Stimulated activated CD4-positive, alpha-beta T cell treated with anti-CD3 and anti-CD28 coated beads, Interleukin-1b, Interleukin-23, amount 100 ng/mL, for 24 hours (primary cell): Measurements from ENCODE around the gene HIVEP3.

ENCODE experiments used
- DNase-seq, 4 experiments: peaks; one replicate each; pipeline ENCODE4 v3.0.0-alpha.2; 2020; ENCODE audit warnings: low read depth in 4 of 4, low spot score in 1 of 4

The HIVEP3 gene

GRCh38 chr1:41816061-41816460 lies 102.7 kb downstream of the HIVEP3 start:
- DNase-seq: no peak

GRCh38 chr1:41813755-41814745 lies 104.7 kb downstream of the HIVEP3 start:
- DNase-seq: no peak

DNA sequence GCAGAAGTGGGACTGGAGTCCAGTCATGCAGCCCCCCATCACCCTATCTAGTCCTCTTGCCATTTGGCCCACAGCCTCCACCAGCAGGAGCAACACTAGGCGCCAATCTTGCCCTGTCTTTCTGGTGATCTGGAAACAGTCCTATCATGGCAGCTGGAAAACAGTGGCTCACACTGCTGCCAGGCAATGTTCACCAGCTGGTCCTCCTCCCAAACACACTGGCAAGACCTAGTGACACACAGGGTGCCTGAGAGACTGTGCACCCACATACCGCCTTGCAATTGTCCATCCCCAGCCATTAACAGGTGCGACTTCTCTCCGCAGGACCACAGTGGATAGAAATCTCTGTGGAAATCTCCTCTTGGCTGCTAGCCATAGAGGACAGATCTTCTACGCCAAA lies 105.5 kb downstream of the HIVEP3 start:
- DNase-seq: no peak

- DNase-seq: no peak
Observed at GRCh38 chr1:41812453-41812852, 106.3 kb downstream of the HIVEP3 start.

DNA sequence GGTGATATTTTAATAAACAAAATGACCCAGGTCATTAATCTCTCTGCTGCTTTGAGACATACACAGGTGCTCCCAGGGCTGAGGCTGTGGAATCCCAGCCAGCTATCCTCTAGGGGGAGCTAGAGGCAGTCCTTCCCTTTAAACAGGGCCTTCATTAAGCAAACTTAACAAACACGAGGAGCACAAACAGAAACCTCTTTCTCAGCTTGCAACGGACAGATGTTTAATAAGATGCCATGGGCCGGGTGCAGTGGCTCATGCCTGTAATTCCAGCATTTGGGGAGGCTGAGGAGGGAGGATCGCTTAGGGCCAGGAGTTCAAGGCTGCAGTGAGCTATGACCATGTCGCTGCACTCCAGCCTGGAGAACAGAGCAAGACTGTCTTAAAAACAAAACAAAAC lies 106.7 kb downstream of the HIVEP3 start:
- DNase-seq: peak in 1 of 4 experiments; percentile 38

DNA sequence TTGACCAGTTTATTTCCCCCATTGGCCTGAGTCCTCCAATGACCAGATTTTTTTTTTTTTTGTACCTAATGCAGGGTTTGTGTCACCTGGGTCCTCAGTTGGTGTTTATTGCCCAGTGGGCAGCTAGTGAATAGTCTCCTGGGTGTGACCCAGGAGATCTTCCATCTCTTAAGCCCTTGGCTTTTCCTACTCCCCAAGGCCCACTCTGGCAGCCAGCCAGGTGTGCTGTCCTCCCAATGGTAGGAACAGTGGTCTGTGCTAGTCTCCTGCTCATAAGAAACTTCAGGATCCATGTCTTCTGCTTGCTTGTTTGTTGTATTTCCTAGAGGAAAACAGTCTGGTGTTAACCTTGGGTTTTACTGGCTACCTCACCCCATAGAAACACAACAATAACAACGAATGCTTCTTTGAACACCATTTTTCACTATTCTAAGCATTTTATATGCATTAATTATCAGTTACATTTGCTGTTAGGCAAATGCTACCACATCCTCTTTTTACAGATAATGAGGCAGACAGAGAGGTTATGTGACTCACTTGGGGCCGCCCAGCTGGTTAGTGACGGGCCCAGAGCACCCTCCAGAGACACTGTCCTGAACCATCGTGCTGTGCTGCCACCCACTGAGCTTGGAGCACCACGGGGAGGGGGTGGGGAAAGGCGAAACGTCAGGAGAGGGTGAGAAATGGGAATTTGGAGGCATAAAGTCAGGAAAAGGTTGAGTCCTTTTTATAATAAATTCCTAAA lies 107.5 kb downstream of the HIVEP3 start:
- DNase-seq: peak in 1 of 4 experiments; percentile 53

DNA sequence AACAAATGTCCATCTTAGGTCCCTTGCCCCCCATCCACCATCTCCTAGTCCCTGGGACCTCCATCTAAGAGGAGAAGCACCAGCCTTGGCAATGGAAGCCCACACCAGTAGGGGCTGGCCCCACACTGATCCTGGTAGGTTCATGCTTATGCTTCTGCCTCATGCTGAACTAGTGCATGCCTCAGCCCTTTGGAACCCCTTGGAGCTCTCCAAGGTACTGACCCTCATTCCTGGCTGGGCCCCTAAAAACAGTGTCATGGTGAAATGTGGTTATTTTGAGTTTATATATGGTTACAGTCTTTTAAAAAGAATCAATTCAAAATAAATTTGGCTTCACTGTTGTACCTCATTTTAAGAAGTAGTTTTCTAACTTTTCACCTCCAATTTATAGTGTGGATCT lies 108.3 kb downstream of the HIVEP3 start:
- DNase-seq: peak in 1 of 4 experiments; percentile 30

- no peak for DNase-seq
Observed at GRCh38 chr1:41809692-41810091, 109.0 kb downstream of the HIVEP3 start.

DNA sequence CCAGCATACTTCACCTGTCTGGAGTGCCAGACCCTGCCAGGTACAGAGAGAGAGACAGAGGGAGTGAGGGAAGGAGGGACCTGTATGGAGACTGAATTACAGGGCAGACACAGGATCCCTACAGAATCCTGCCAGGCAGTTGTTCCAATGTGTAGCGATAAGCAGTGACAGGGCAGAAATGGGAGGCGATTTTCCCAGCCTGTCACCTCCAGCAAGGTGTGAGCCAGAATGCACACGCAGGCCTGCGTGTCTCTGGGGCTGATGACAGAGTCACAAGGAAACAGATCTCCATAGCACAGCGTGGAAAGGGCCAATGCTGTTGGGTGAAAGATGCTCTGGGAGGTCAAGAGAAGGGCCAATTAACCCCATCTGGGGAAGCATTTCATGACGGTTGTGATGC lies 111.3 kb downstream of the HIVEP3 start:
- DNase-seq: no peak

- DNase-seq: peak in 1 of 4 experiments; percentile 61
Observed at GRCh38 chr1:41806472-41807155, 112.1 kb downstream of the HIVEP3 start.

- no peak for DNase-seq
Observed at GRCh38 chr1:41805771-41806471, 112.8 kb downstream of the HIVEP3 start.

DNA sequence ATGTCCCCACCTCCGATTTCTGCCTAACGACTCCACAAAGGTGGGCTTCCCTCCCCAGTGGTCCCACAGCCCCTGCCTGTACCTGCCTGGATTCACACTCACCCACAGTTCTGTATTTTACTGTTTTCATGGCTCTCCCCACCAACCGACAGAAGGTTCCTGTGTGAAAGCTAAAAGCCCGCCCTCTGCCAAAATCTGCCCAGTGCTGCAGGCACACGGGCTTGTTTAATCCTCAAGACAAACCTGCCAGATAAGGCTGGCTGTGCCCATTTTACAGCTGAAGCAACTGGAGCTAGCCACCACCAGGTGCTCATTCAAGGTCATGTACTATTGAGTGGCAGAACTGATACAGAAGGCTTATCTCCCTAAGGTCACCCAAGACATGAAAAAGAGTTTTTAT lies 114.5 kb downstream of the HIVEP3 start:
- DNase-seq: no peak

- DNase-seq: no peak
Observed at GRCh38 chr1:41803656-41804055, 115.1 kb downstream of the HIVEP3 start.

GRCh38 chr1:41802532-41803501 lies 115.9 kb downstream of the HIVEP3 start:
- DNase-seq: no peak

- no peak for DNase-seq
Observed at GRCh38 chr1:41800311-41800829, 118.4 kb downstream of the HIVEP3 start.

DNA sequence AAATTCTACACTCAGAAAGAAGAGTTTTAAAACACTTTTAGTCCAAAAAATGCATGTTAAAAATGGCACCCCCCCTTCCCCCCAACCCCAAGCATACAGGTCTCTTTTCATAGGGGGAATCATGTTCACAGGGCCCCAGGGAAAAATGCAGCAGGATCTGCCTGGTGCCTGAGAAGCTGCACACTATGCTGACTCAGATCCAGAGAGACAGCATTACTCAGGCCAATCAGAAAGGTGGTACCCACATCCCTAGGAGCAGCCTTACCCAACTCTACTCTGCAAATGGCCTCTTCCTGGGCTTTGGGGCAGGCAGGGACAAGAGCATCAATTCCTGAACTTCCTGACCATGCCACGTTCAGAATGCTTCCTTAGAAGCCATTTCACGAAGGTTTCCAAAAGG lies 119.0 kb downstream of the HIVEP3 start:
- no peak for DNase-seq

GRCh38 chr1:41799205-41799604 lies 119.5 kb downstream of the HIVEP3 start:
- DNase-seq: no peak

GRCh38 chr1:41795205-41795762 lies 123.4 kb downstream of the HIVEP3 start:
- DNase-seq: no peak

GRCh38 chr1:41794031-41794430 lies 124.7 kb downstream of the HIVEP3 start:
- no peak for DNase-seq
